Right lobe of liver (tissue), 4 donors: Measurements from ENCODE around the gene ITGAE.

Experiments used
- POLR2A ChIP-seq: fragments of 450-650 bp; IDR thresholded peaks from one replicate; pipeline ENCODE4 v1.6.1; 2017; ENCODE audit warnings: antibody characterized with exemption, mild to moderate bottlenecking
- TF ChIP-seq, protein P1 (sequence below), 4 donors: fragments of 200-600 bp in 3 of 4; fragments of 450-650 bp in 1 of 4; IDR thresholded peaks; one replicate each; pipeline versions ENCODE4 v1.5.1 to v1.8.0; 2016 to 2022; ENCODE audit warnings: antibody characterized with exemption in 4 of 4, mild to moderate bottlenecking in 2 of 4
- donor health status: DM: no; HTN: no; CAD: no.
- donor health status: DM: no; HTN: no; CAD: no.
- donor health status: DM: no; HTN: yes; CAD: no.

DNA sequence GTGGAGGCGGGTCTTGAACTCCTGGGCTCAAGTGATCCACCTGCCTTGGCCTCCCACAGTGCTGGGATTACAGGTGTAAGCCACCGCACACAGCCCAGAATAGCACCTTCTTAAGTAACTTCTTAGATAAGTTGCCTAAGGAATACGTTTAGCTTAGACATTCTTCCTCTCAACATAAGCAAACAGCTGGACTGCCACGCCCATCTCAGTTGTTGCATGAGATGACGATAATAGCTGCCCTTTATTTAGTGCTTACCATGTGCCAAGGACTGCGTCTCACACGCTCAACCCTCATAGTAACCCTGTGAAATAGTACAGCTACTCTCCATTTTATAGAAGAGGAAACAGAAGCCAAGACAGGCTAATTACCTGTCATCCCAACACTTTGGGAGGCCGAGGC, 65.5 kb downstream of the ITGAE start:
- TF ChIP-seq, protein P1, sequence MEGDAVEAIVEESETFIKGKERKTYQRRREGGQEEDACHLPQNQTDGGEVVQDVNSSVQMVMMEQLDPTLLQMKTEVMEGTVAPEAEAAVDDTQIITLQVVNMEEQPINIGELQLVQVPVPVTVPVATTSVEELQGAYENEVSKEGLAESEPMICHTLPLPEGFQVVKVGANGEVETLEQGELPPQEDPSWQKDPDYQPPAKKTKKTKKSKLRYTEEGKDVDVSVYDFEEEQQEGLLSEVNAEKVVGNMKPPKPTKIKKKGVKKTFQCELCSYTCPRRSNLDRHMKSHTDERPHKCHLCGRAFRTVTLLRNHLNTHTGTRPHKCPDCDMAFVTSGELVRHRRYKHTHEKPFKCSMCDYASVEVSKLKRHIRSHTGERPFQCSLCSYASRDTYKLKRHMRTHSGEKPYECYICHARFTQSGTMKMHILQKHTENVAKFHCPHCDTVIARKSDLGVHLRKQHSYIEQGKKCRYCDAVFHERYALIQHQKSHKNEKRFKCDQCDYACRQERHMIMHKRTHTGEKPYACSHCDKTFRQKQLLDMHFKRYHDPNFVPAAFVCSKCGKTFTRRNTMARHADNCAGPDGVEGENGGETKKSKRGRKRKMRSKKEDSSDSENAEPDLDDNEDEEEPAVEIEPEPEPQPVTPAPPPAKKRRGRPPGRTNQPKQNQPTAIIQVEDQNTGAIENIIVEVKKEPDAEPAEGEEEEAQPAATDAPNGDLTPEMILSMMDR (IDR thresholded peaks at IDR 0.05): no peak
- no peak for TF ChIP-seq POLR2A
